ENCODE measurements around the gene EHBP1L1.

Gene EHBP1L1

GRCh38 chr11:65595543-65596281 lies 19.9 kb downstream of the EHBP1L1 start, which contains the start of gene KCNK7:
Gene KCNK7, minus strand, starts transcription at chr11:65595800. Its CDS starts 28 bp downstream, at chr11:65595772.
- no peak for FAIRE-seq

DNA sequence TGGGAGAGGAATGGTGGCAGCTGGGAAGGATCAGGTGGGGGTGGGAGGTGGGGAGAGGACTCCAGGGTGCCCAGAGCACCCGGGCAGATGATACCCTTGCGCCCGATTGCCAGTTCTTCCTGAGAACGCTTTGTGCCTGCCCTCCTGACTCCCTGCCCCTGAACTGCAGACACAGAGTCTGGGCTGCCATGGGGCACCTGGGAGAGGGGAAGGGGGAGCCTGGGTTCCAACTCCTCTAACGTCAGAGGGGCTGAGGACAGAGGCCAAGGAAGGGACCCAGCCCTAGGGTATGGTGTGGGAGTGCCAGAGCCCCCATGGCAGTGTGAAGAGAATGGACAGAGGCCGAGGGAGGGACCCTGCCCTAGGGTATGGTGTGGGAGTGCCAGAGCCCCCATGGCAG lies 20.7 kb downstream of the EHBP1L1 start:
- no peak for FAIRE-seq

GRCh38 chr11:65598258-65598699 lies 22.4 kb downstream of the EHBP1L1 start:
- no peak for FAIRE-seq

- no peak for FAIRE-seq
These were observed 23.5 kb downstream of the EHBP1L1 start for GRCh38 chr11:65599216-65599954.

DNA sequence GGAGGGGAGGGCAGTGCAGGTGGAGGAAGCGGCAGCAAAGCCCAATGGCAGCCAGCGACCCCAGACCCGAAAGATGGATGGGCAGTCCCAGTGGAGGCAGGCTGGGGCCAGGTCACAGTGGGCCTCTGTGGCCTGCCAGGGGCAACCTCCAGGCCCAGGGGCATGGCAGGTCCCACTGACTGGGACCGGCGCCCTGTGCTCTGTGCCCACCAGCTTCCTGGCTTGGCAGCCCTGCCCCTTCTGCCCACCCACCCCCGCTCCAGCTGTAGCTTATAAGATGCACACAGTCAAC lies 24.0 kb downstream of the EHBP1L1 start:
- no peak for FAIRE-seq

GRCh38 chr11:65604258-65604657 lies 28.4 kb downstream of the EHBP1L1 start:
- FAIRE-seq: no peak

GRCh38 chr11:65606876-65607613 lies 31.2 kb downstream of the EHBP1L1 start:
- FAIRE-seq: peak; percentile 87

DNA sequence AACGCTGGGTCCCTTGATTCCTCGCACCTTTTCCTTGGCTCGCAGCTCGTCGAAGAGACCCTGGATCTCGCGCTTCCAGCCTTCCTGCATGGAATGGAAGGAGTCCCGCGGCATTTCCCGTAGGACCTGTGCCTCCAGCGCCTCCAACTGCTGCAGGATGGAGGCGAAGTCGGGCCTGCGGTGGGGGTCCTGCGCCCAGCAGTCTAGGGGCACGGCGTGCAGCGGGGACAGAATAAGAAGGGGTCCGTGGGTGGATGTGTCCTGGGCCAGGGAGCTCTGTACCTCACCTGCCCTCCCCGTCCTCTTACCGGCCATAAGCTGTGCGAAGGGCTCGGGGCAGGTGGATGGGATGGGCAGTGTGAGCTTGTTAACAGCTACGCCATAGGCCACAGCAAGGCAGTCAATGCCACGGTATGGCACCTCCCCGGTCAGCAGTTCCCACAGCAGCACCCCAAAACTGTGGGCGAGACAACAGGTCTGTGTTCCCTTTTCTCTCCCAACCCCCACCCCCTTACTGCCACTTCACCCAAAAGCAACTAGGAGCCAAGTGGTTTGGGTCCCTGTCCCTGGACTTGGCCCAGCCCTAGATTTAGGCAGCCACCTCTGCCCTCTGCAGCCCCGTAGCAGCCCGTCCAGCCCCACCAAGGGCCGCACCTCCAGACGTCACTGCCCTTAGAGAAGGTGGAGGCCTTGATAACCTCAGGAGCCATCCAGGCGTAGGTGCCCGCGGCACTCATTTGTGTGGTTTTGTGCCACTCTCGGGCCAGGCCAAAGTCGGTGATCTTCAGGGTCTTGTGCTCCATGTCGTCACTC lies 32.0 kb downstream of the EHBP1L1 start:
- no peak for FAIRE-seq

- no peak for FAIRE-seq
These were observed 33.4 kb downstream of the EHBP1L1 start for GRCh38 chr11:65609229-65609628.

DNA sequence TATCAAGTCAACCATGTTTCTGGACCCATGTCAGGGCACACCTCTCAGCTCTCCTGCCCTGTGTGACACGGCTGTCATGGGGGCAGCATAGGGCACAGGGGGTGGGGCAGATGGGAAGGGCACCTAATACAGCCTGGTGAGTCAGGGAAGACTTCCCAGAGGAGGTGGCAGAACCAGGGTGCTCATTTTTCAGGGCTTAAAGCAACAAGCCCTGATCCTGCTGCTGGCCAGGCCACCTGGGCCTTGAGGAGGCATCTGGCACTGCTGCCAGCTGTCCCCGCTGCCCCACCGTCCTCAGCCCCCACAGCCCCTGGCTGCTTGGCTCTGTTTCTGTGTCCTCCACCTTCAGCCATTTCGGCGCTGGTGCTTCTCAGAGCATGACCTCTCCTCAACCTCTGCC lies 33.8 kb downstream of the EHBP1L1 start:
- FAIRE-seq: no peak

DNA sequence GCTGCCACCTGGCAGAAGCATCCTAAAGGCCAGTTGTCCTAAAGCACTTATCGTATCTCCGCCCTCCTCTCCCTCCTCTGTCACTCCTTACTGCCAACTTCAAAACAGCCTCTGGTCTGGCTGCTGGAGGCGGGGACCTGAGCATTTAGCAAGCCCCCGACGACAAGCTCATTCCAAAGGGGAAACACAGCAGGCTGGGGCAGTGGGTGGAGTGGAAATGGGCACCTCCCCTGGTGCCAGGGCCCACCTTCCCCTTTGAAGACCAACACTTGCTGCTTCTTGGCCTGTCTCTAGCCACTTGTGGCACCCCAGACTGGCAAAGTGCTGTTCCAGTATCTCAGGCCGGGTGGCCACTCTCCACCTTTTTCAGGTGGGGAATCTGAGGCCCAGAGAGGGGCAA lies 34.6 kb downstream of the EHBP1L1 start:
- no peak for FAIRE-seq

GRCh38 chr11:65611028-65611757 lies 35.3 kb downstream of the EHBP1L1 start:
- no peak for FAIRE-seq

DNA sequence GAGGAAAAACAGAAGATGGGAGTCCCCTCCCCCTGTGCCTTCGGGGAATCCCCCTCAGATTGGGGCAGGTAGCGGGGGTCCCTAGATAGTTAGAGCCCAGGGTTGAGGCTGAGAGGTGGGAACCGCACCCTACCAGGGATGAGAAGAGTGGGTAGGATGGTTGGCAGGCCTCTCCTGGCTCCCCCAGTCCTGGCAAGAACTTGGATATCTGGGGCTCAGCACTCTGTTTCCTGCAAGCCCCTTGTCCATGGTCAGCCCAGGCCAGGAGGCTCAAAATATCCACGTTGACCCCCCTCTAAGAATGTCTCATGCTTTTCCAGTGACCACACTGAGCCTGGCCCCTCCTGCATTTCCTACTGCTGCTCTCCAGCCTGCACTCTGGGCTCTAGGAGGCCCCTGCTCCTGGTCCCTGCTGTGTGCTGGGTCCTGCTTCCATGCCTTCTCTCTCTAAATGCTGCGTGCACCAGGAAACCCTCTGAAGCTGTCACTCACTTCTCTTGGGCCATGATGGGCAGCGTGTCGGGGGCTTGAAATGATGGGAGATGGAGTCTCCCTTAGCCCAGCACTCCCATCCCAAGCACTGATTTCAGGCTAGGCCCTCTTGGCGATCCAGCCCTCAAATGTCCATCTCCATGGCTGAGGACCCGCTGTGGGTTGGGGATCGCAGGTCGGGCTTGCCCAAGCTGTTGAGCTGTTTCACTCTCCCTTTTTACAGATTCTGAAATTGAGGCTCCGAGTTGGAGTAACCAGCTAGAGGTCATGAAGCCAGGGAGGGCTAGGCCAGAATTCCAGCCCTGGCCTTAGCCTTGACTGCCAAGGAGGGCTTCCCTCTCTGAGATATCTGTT lies 36.1 kb downstream of the EHBP1L1 start:
- FAIRE-seq: no peak

DNA sequence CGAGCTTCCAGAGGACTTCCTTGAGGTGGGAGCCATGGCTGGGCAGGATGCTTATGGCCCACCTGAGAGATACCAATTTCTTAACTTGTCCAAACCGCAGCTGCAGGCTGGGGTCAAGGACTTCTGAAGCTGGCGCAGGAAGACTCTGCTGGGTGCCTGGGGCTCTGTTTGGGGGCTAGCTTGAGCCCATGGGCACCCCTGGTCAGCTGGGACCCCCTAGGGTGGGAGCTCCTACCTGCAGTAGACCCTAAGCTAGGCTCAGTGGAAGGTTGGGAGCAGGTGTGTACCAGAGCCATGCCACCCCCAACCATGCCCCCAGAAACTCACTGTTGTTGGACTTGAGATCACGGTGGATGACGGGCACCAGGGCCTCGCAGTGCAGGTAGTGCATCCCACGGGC lies 36.8 kb downstream of the EHBP1L1 start:
- FAIRE-seq: no peak

- FAIRE-seq: no peak
These were observed 37.5 kb downstream of the EHBP1L1 start for GRCh38 chr11:65613091-65613928.

DNA sequence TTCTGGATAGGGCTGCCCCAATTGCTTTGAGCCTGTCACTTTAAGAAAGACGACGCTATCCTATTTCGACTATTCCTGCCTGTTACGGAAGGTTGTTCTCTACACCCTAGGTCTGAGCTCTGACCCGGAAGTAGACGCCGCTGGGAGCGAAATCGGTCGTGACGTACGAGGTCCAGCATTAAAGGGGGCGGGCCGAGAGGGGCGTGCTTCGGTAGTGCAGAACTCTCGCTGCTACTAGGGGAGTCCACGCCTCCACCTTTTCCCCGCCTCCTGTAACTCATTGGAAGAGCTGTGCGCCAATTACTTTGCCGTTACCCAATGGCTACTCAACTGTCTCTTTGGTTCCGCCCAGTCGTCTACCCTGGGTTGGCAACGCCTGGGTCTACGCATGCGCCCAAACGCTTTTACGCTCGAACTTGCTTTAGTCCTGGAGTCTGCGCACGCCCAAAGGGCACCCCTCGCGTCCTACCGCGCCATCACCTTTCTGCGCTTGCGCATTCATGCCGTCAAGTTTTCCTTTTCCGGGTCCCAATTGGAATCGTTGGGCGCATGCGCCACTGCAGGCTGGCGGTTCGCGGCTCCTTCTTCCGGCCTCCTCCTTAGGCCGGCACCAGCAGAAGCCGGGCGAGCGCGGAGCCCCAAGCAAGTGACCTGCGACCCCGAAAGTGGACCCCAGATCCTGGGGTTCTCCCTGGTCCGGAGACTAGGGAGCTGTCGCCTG lies 39.5 kb downstream of the EHBP1L1 start, which contains the start of gene PCNX3:
Gene PCNX3, plus strand, starts transcription at position 548 of the 721 bp plus-strand sequence. CDS start 536 bp downstream, outside the sequence.
- FAIRE-seq: peak; percentile 99

DNA sequence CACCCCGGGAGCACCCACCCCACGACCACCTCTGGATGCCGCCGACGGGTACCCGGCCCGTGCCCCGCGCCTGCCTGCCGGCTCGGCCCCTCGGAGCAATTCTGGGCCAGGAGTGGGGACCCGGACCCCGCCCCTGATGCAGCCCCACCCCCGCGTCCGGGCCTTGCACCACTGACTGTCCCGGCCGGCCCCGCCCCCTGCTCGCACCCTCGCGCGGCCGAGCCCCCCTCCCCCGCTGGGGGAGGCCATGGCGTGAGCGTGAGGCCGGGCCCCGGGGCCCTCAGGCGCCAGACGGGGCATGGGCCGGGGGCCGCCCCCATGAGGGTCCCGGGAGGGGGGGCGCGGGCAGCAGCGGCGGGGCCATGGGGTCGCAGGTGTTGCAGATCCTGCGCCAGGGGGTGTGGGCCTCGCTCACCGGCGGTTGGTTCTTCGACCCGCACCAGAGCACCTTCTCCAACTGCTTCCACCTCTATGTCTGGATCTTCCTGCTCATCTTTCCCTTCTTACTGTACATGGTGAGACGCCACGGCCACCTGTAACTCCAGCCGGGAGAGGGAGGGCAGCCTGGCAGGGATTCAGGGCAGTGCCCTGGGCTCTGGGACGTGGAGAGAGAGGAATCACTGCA lies 40.2 kb downstream of the EHBP1L1 start:
- no peak for FAIRE-seq

GRCh38 chr11:65616575-65617001 lies 40.7 kb downstream of the EHBP1L1 start:
- no peak for FAIRE-seq
